Prostate gland (tissue), 2 donors: ENCODE data around the gene ANKFY1.

Experiments used
- CTCF ChIP-seq, 4 experiments: fragments of 200-600 bp in 2 of 4; fragments of 450-650 bp in 2 of 4; sonication (generic) in 2 of 4; IDR thresholded peaks; 1 replicate in 3 of 4; 2 replicates in 1 of 4; pipeline ENCODE4 v1.5.1; 2016 to 2019; ENCODE audit warnings: antibody characterized with exemption in 4 of 4, mild to moderate bottlenecking in 2 of 4, moderate library complexity in 2 of 4
- POLR2AphosphoS5 ChIP-seq: sonication (generic); formaldehyde crosslinking; IDR thresholded peaks from one replicate; pipeline ENCODE4 v1.6.1; 2017; ENCODE audit warnings: antibody characterized with exemption

GRCh38 chr17:4163951-4164350 lies 99.8 kb downstream of the ANKFY1 start:
- TF ChIP-seq CTCF (IDR thresholded peaks at IDR 0.05), result no peak
- no peak for TF ChIP-seq POLR2AphosphoS5
